Globus pallidus (tissue), 1 donor: Measurements from ENCODE around the gene MYO18A.

ENCODE experiments used
- DNase-seq: peaks from one replicate; pipeline ENCODE4 v3.0.0-alpha.2; 2015; ENCODE audit warnings: low spot score

Gene MYO18A

GRCh38 chr17:29032857-29033197 is 147.4 kb downstream of the MYO18A start:
- DNase-seq: no peak

GRCh38 chr17:29032013-29032856 is 148.0 kb downstream of the MYO18A start:
- DNase-seq: no peak

GRCh38 chr17:29031488-29031887 is 148.7 kb downstream of the MYO18A start:
- no peak for DNase-seq

- no peak for DNase-seq
These were observed 155.8 kb downstream of the MYO18A start for GRCh38 chr17:29024316-29024952.

- DNase-seq: no peak
These were observed 158.1 kb downstream of the MYO18A start for GRCh38 chr17:29022074-29022473.

GRCh38 chr17:29021226-29021625 is 159.0 kb downstream of the MYO18A start:
- DNase-seq: no peak
